Activated T-helper 1 cell treated with anti-CD3 and anti-CD28 coated beads, Interleukin-2, amount 50 U/mL, for 16 hours (primary cell): Measurements from ENCODE around the gene IL11.

Experiments
- DNase-seq, 2 donors: peaks; one replicate each; pipeline ENCODE4 v3.0.0-alpha.2; 2020; ENCODE audit warnings: low read depth in 1 of 2, low spot score in 1 of 2

IL11 gene

DNA sequence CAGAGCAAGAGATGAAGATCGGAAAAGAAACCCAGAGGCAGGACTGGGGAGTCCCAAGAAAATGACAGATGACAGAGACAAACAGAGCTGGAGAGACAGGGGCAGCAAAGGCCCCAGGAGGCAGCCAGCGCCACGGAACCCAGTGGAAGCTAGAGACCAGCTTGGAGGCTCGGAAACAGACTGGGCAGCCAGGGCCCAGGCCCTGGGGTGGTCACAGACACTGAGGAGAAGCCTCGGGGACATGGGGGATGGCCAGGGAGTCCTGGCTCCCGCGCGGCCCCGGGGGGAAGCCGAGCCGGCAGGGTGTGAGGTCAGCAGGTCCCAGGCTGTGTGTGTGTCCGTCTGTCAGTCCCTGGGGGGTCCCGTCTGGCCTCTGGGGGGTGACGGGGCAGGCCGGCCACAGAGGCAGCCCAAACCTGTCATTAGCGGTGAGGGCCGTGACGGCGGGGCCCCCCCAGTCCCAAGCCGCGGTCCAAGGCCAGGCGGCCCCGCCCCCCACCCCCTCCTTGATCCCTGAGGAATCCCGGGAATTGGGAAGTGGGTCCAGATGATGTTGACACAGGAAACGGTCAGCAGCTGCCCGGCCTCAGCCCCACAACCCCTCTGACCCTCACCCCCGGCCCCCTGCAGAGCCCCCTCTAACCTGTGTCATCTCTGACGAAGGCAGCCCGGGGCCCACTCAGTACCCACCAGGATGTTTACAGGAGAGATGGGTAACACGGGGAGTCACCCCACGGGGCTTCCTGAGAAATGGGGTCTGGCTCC lies 3.9 kb upstream of the IL11 start:
- no peak for DNase-seq

DNA sequence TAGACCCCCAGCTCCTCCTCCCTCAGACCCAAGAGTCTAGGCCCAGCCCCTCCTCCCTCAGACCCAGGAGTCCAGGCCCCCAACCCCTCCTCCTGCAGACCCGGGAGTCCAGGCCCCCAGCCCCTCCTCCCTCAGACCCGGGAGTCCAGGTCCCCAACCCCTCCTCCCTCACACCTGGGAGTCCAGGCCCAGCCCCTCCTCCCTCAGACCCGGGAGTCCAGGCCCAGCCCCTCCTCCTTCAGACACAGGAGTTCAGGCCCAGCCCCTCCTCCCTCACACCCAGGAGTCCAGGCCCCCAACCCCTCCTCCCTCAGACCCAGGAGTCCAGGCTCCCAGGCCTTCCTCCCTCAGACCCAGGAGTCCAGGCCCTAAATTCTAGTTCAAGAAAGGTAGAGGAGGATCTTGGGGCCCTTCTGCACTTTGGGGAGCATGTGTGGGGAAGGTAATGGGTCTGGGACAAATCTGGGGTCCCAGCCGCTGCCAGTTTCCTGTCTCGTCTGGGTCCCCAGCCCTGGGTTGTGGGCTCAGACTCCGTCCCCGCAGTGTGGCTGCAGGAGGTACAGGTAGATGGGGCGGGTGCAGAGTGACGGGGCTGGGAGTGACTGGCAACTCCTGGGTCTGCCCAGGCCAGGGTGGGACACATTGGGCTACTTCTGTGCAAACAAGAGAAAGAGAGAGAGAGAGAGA lies 3.2 kb upstream of the IL11 start:
- DNase-seq, result no peak

DNA sequence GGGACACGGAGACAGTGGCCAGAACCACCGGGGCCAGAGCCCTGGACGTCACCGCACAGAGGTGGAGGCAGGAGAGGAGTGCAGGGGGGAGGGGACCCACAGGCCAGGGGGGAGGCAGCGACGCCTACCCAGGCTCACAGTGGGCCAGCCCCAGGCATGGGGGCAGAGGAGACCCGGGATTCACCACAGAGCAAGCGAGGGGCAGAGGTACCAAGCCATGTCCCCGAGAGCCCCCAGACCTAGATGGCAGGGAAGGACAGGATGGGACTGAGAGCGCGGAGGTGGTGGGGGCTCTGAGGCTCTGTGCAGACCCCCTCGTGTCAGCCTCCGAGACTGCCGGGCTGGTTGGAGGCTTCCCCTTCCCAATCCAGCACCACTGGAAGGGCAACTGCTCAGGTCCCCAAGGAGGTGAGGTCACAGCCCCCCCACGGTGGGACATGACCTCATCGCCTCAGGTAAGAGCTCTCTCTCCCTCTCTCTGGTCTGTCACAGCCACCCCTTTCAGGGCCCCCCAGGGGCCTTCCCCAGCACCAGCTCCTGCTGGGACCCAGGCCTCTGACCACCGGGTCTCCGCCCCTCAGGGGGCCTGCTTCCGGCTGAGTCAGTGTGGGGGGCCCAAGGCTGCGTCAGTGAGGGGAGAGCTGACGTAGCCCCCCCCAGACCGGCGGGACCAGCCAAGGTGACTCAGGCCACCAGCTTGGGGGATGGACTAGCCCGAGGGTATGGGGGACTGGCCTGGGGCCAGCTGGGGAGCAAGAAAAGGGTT lies 2.2 kb upstream of the IL11 start:
- no peak for DNase-seq

DNA sequence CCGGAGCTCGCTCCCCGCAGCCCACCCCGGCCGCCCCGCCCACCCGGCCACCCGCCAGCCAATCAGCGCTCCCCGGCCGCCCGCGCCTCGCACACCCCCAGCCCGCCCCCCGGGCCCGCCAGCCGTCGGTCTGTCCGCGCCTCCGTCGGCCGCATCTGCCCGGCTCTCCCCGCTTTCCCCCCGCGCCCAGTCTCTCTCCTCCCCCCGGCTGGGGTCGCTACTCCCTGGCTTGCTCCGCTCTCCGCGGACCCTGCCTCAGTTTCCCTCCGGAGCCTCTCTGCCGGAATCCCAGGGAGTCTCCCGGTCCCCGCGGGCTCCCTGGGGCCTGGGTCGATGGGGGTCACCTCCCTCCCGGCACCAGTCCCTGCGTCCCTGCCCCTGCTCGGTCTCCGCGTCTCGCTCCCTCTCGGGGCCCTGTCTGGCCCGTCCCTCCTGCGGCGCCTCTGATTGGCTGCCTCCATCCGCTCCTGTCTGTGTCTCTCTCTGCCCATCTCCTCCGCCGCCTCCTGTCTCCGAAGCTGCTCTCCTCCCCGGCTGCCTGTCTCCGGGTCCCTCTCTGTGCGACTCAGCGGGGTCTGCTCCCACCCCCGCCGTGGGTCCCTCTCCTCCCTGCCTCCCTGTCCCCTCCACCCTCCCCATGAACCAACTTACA lies 484 bp downstream of the IL11 start:
- DNase-seq, result no peak

DNA sequence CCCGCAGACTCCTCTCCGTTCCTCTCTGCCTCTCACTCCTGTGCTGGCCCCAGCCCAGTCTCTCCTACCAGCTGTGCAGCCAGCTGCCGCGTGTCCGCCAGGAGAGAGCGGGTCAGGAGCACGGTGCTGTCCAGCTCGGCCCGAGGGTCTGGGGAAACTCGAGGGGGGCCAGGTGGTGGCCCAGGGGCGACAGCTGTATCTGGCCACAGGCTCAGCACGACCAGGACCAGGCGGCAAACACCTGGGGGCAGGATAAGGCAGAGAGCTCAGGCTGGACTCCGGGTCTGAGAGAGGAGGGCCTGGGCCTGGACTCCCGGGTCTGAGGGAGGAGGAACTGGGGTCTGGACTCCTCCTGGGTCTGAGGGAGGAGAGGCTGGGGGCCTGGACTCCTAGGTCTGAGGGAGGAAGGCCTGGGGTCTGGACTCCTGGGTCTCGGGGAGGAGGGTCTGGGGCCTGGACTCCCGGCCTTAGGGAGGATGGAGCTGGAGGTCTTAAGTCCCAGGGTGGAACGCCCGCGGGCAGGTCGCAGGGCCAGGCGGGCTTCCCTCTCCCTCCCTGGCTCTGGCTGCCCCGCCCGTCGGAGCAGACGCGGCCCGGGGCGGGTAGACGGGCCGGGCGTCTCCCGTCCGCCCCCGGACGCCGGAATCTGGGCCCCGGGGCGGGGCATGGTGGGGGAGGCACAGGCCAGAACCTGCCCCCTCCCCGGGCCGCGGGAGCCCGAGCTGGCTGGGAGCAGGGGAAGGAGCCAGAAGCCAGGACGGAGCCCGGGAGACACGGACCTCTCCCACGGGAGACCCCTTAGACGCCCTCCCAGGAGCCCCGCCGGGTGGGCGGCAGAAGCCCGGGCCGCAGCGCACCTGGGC lies 1.3 kb downstream of the IL11 start:
- no peak for DNase-seq

DNA sequence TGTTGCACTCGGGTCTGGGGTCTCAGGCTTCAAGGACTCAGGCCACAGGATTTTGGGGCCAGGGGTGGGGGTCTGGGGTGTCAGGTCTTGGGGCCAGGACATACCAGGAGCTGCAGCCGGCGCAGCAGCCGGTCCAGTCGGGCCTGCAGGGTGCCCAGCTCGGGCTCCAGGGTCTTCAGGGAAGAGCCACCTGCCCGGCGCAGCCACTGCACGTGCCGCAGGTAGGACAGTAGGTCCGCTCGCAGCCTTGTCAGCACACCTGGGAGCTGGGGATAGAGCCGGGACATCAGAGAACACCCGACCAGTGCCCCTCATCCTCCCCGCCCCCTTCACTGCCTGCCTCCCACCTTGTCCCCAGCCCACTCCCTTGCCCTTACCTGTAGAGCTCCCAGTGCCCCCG lies 2.2 kb downstream of the IL11 start:
- no peak for DNase-seq

DNA sequence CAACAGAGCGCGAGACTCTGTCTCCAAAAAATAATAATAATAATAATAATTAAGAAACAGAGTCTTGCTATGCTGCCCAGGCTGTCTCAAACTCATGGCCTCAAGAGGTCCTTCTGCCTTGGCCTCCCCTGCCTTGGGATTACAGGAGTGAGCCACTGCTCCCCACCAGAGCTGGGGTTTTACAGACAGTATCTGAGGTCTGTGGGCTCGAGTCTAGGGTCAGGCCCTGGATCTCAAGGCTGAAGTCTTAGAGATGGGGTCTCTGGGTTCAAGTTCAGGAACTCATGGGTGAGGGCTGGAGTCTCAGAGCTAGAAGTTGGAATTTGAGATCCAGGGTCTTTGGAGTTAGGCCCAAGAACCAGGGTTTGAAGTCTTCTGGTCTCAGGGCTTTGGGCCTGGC lies 3.5 kb downstream of the IL11 start:
- DNase-seq, result no peak

DNA sequence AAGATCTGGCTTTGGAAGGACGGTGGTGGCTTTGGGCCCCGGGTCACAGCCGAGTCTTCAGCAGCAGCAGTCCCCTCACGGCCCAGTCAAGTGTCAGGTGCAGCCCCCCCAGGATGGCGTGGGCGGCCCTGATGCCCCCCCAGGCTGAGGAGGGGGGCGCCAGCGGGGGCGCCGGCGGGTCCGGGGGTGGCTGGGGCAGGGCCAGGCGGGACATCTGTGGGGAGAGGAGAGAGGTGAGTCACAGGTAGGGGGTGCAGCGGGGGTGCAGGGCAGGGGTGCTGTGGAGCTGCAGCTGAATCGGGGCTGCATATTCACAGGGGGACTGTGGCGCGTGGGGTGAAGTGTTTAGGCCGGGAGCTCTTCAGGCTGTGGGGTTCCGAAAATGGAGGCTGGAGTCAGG lies 4.3 kb downstream of the IL11 start:
- no peak for DNase-seq

DNA sequence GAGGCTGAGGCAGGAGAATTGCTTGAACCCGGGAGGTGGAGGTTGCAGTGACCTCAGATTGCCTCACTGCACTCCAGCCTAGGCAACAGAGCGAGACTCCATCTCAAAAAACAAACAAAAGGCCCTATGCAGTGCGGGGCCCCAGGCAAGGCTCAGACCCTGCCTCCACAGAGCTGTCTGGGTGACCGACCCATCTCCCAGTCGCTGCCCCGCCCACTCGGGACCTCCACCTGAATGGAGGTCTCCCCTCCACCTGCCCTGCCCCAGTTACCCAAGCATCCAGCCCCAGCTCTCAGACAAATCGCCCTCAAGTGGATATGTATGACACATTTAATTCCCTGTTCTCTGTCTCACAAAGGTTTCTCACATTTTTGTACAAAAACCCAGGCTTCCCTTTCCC lies 5.0 kb downstream of the IL11 start:
- no peak for DNase-seq

DNA sequence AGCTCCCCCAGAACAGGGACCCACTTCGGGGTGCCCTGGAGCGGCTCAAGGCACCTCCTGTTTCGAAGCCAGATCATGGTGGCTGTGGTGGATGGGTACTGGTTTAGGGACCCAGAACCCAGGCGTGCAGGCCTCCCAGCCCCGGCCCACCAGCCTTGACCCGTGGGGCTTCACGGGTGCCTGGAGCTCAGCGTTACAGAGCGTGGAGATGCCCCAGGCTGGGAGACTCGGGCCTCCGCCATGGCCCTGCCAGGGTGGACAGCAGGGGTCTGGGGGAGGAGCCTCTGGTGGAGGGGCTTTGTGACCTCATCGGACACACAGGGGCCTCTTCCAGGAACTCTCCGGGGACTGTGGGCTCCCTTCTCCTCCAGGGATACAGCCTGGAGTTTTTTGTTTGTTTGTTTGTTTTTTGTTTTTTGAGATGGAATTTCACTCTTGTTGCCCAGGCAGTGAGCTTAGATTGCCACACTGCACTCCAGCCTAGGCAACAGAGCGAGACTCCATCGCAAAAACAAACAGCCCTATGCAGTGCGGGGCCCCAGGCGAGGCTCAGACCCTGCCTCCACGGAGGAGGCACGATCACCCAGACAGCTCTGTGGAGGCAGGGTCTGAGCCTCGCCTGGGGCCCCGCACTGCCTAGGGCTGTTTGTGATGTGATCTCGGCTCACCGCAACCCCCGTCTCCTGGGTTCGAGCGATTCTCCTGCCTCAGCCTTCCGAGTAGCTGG lies 7.1 kb downstream of the IL11 start, which contains the start of gene GARIN5B:
TSS of gene GARIN5B (minus strand) at position 271 of the 727 bp plus-strand sequence. CDS start at position 77, 194 bp downstream.
- no peak for DNase-seq

DNA sequence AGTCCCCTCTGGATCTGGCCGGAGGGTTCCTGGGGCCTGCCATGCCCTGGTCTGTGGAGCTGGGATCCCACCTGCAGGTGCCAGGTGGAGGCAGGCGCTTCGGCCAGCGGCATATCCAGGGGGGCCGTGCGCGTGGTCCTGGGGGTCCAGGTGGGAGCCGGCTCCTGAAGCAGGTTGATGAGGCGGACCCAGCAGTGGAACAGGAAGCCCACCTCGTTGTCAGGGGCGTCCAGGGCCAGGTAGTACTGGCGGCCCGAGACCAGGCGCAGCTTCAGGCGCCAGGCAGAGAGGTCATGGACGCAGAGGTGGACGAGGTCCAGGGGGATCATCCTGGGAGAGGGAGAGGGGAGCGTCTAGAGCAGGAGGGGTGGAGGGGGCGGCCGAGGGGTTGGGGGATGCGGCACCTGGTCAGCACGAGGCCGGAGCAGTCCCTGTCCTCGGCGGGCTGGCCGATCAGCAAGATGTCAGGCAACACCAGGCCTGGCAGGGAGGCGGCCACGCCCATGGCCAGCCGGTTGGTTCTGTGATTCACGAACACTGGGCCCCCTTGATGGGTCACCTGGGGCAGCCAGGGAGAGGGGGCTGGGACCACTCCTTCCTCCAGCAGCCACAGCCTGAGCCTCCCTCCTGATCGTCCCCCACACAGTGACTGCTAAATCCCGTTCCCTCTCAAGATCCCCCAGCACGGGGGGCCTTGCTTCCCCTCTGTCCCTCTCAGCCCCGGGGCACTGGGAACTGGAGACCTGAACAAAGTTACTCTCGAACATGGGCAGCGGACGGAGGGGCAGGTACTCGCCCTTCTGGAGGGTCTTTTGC lies 7.9 kb downstream of the IL11 start:
- no peak for DNase-seq

DNA sequence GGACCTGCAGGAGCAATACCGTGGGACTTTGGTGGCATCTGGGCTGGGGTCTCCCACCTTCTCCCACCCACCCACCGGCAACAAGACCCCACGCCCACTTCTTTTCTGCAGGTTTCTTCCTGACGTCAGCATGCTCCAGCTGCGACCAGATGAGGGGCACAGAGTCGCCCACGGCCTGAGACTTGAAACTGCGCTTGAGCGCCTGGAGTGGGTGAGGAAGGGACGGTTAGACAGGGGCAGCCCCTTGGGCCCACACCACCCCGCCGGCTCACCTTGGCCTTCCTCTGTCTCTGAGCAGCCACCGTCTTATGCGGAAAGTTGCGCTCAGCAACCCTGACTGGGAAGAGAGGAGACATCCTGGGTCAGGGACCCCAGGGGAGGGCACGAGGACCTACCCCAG lies 9.4 kb downstream of the IL11 start:
- no peak for DNase-seq

DNA sequence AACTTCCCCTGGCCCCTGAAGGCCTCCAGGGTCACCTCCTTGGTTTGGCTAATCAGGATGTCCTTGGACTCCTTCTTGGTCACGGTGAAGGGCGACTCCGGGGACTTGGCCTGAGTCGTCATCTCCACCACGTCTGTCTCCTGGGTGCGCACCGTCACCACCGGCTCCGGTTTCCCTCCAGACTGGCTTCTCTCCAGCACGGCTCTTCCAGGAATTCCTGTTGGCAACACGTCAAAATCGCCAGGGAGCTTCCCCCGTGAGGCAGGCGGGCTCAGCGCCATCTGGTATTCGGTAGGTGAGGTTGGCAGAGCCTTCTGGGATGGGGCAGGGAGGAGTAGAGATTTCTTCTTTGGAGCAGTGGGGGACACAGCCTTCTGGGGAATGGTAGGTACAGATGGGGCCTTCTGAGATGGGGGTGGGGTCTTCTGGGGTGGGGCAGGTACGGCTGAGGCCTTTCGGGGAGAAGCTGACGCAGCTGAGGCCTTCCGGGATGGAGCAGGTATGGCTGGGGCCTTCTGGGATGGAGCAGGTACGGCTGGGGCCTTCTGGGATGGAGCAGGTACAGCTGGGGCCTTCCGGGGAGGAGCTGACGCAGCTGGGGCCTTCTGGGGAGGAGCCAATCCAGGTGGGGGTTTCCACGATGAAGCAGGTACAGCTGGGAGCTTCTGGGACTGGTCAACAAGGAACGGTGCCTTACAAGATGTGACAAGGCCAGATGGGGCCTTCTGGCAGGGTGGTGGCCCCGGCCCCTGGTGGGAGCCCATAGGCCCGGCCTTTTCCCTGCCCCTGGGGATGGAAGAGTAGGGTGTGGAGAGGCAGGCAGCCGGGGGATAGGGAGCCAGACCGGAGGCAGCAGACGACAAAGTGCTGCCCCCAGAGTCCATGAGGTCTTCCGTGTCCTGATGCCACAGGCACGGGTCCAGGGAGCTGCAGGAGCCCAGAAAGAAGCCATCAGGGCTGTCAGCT lies 11.0 kb downstream of the IL11 start:
- no peak for DNase-seq

DNA sequence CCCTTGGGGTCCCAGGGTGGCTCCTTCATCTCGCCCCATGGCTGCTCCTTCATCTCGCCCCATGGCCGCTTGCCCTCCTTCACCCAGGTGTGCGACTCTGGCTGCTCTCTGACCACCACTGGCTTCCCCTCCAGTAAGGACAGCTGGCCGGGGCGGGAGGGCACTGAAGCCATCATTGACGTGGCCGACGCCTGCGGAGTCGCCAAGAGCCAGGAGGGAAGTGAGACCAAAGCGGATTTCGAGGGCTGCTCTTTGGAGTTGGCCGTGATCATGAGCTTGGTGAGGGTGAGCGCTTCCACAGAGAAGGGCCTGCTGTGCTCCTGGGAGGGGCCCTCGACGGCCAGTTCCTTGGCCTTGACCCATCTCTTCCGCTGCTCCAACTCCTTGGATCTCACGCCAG lies 11.8 kb downstream of the IL11 start:
- no peak for DNase-seq

DNA sequence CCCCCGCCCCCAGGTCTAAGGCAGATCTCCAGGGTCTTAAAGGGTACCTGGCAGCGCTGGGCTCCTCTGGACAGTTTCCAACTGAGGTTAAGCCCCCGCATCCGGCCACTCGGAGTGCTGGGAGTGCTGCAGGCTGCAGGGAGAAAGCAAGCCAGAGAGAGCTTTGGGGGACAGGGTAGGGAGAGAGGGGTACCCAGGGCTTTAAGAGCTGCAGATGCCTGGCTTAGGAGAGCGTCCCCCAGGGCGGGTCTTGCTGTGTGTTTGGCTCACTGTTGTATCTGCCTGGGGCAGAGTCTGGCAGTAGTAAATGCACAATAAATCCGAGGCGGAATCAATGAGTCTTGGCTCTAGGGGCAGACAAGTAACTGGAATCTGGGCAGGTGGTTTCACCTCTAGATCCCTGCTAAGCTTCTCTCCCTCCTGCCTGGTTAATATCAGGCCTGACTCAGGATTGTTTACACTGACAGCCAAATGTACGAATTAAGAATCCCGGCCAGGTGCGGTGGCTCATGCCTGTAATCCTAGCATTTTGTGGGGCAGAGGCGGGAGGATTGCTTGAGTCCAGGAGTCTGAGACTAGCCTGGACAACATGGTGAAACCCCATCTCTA lies 14.9 kb downstream of the IL11 start:
- no peak for DNase-seq

DNA sequence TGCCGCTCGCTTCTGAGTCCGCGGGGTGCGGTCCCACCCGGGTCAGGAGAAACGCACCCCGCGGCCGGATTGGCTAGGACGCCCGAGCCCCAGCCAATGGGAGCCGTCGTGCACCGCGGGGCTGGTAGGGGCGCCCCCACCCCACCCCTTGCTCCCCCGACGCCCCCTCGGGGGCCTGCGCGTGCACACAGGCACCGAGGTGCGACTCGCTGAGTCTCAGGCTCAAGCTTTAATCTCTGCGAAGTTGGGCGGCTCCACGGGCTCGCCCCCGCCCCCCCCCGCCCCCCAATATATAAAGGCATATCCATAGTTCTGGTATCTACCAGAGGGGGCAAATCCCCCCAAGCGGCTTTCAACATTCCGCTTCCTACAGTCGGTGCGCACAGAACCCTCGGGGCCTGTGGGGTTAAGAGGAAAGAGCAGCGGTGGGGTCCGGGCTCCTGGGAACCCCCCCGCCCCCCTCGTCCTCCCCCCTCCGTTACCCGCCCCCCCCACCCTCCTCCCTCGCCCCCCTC lies 15.5 kb downstream of the IL11 start, which contains the start of gene COX6B2:
TSS of gene COX6B2 (minus strand) at position 22 of the 515 bp plus-strand sequence. CDS start 198 bp downstream, outside the sequence.
- no peak for DNase-seq
